ENCODE measurements around the gene INO80B. TPM values are rescaled to one million over a fixed set of nuclear protein-coding genes. Genes with fewer than 3 reads are reported as not detected.
"Not testable (repeated sequence)": the region's sequence is repeated elsewhere in the genome, so short reads cannot be mapped to it uniquely, and the experiment has no call there.

INO80B gene
- total and polyA plus RNA-seq, 2 of the 8 experiments (the other 6 are each of a cell fraction or from before 2014, with no cell fraction given), result 3.9 to 18.5 TPM

DNA sequence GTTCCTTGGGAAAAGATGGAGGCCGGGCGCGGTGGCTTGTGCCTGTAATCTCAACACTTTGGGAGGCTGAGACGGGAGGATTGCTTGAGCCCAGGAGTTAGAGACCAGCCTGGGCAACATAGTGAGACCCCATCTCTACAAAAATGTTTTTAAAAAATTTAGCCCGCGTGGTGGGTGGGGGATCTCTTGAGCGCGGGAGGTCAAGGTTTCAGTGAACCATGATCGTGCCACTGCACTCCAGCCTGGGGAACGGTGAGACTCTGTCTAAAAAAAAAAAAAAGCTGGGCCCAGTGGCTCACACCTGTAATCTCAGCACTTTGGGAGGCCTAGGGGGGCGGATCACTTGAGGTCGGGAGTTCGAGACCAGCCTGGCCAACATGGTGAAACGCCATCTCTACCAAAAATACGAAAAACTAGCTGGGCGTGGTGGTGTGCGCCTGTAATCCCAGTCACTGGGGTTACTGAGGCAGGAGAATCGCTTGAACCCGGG is 28.8 kb downstream of the INO80B start:
- not testable (repeated sequence) for H2BK5ac ChIP-seq (ENCODE audit: low read depth, low read length); H3K27me3 ChIP-seq (replicated peaks in 1 of 4; ENCODE audit: control insufficient read depth in 3 of 4, extremely low read depth in 1 of 4, insufficient read depth in 3 of 4, low read length in 3 of 4); H2AK5ac ChIP-seq (ENCODE audit: low read depth, low read length); H3K27ac ChIP-seq (ENCODE audit: low read depth, low read length); H3K56ac ChIP-seq (replicated peaks; ENCODE audit: insufficient read length, low read depth, low read length); H3K23me2 ChIP-seq (ENCODE audit: low read depth, low read length); H3K23ac ChIP-seq (ENCODE audit: insufficient read length); H2BK120ac ChIP-seq (replicated peaks; ENCODE audit: low read depth, low read length); H3K4me1 ChIP-seq (replicated peaks in 1 of 4; ENCODE audit: control insufficient read depth in 3 of 4, insufficient read depth in 4 of 4, low read length in 3 of 4); H3K9me3 ChIP-seq (ENCODE audit: insufficient read depth in 2 of 2, low read depth in 1 of 2, low read length in 1 of 2); H2BK20ac ChIP-seq (ENCODE audit: low read length); H3K14ac ChIP-seq (ENCODE audit: insufficient read length); H3K4ac ChIP-seq (replicated peaks; ENCODE audit: insufficient read length, low read depth, low read length); H3K18ac ChIP-seq (ENCODE audit: extremely low read depth, low read length); H2BK12ac ChIP-seq (ENCODE audit: low read depth, low read length); H2AFZ ChIP-seq (ENCODE audit: low read length); H3K9ac ChIP-seq (replicated peaks in 1 of 4; ENCODE audit: extremely low read depth in 1 of 4, low read depth in 3 of 4, low read length in 3 of 4); H4K20me1 ChIP-seq (replicated peaks in 1 of 2; ENCODE audit: control insufficient read depth in 1 of 2, insufficient read depth in 2 of 2, low read length in 2 of 2); H4K91ac ChIP-seq (replicated peaks; ENCODE audit: insufficient read length, low read length); H3K79me2 ChIP-seq (ENCODE audit: control insufficient read depth in 1 of 2, insufficient read depth in 2 of 2, low read length in 2 of 2); H3K79me1 ChIP-seq (ENCODE audit: low read depth, low read length); DNase-seq (ENCODE audit: low read depth in 1 of 2, low spot score in 2 of 2); H3K36me3 ChIP-seq (ENCODE audit: control insufficient read depth in 2 of 4, insufficient read depth in 4 of 4, low read length in 3 of 4); FAIRE-seq; H2BK15ac ChIP-seq (ENCODE audit: low read length)
- Histone ChIP-seq H3K4me3 (ENCODE audit: extremely low read depth in 1 of 4, insufficient read depth in 2 of 4, low read depth in 3 of 4, low read length in 4 of 4) (peak overlapping the region; percentile 69 to 99 (median 93); a peak in 7 of 8 replicates), H4K8ac (ENCODE audit: extremely low read depth, insufficient read depth, low read length) (peak overlapping the region; percentile 89), H3K4me2 (ENCODE audit: insufficient read depth in 1 of 2, low read depth in 2 of 2, low read length in 2 of 2) (peak overlapping the region; percentile 98 to 100), H4K5ac (ENCODE audit: insufficient read length, low read depth, low read length) (peak overlapping the region; percentile 21)
- CTCF ChIA-PET (ENCODE audit: partially characterized antibody), result interaction anchor here (0.7 to 8.0 kb wide), 19 partner anchors 9 to 104 kb away, joined by 3 to 73 read pairs (median 10); partner anchors contain the start of genes INO80B, LBX2, MOGS and MRPL53
- TF ChIP-seq KDM1A (IDR thresholded peaks at IDR 0.05; ENCODE audit: borderline replicate concordance, low read length), result peak; percentile 79; the same call in 1 of the 2 replicates
- WGBS, 2 experiments (ENCODE audit: extremely low coverage in 1 of 2, insufficient coverage in 1 of 2, insufficient read length in 1 of 2, insufficient replicate concordance in 2 of 2, low coverage in 1 of 2, low lambda C conversion rate in 2 of 2, missing lambda C conversion rate in 1 of 2), result 90% methylated on average over 19 of the region's 19 CpGs; no CpG with 5 or more reads in 1 of the 2 experiments
- POLR2A ChIA-PET (ENCODE audit: partially characterized antibody), result interaction anchor here (0.9 to 7.3 kb wide), 16 partner anchors 9 to 103 kb away, joined by 3 to 85 read pairs (median 8); partner anchors contain the start of genes AUP1, HTRA2, INO80B and LBX2
